ENCODE measurements around the gene HPCAL1.
A peak's percentile ranks its signal among the peaks of the same experiment; 100 is the strongest.

HPCAL1 gene

GRCh38 chr2:10389573-10389972 lies 86.9 kb downstream of the HPCAL1 start:
- no peak overlapping the region for H4K8ac ChIP-seq (ENCODE audit: low read depth, low read length)
- WGBS (ENCODE audit: extremely low coverage, insufficient coverage, insufficient read length), result no CpG with 5 or more reads among the region's 5 CpGs

GRCh38 chr2:10390369-10390801 lies 87.7 kb downstream of the HPCAL1 start:
- H3K79me1 ChIP-seq (ENCODE audit: low read length), result no peaks in the 10 kb centered on the region
- no peak overlapping the region for H3K27ac ChIP-seq (ENCODE audit: low read depth, low read length)
- H2BK5ac ChIP-seq (ENCODE audit: low read depth, low read length, poor library complexity), result no peak overlapping the region
- no peak overlapping the region for H3K4me3 ChIP-seq (ENCODE audit: low read depth, low read length)
- no peak overlapping the region for H2BK12ac ChIP-seq (ENCODE audit: low read length)
- H4K8ac ChIP-seq (ENCODE audit: low read depth, low read length), result no peak overlapping the region
- H3K23ac ChIP-seq (ENCODE audit: low read length), result no peak overlapping the region
- no peak overlapping the region for H2BK120ac ChIP-seq (ENCODE audit: insufficient read depth, low read length, poor library complexity)
- H2AFZ ChIP-seq (ENCODE audit: insufficient read depth, low read length, poor library complexity), result no peak overlapping the region
- H3K14ac ChIP-seq (ENCODE audit: low read length), result no peak overlapping the region
- no peaks in the 10 kb centered on the region for H3K27me3 ChIP-seq (ENCODE audit: insufficient read depth, low read length)
- no peak overlapping the region for H3K4ac ChIP-seq (ENCODE audit: low read depth, low read length)
- peaks cover 7 to 12% of the 10 kb centered on the region in 2 experiments for H3K4me1 ChIP-seq (ENCODE audit: control insufficient read depth in 1 of 2, insufficient read depth in 2 of 2, low read length in 2 of 2)
- no peaks in the 10 kb centered on the region for H3K36me3 ChIP-seq (ENCODE audit: control insufficient read depth in 1 of 2, insufficient read depth in 2 of 2, low read length in 2 of 2)
- no peak overlapping the region for H3K4me2 ChIP-seq (ENCODE audit: low read length)
- H3K79me2 ChIP-seq (ENCODE audit: control insufficient read depth, insufficient read depth, low read length, poor library complexity), result no peaks in the 10 kb centered on the region
- DNase-seq, result peak in 1 of 2 donors; percentile 72
- no peak overlapping the region for H3K18ac ChIP-seq (ENCODE audit: low read length)
- H3K9me3 ChIP-seq (ENCODE audit: insufficient read depth, low read depth, low read length), result no peaks in the 10 kb centered on the region
- no peak overlapping the region for H3K9ac ChIP-seq (ENCODE audit: low read length)
- H4K91ac ChIP-seq (ENCODE audit: low read depth, low read length), result no peak overlapping the region
- H4K12ac ChIP-seq (ENCODE audit: low read depth, low read length), result no peak overlapping the region
- H2AK5ac ChIP-seq (ENCODE audit: low read length), result no peak overlapping the region
- no CpG with 5 or more reads among the region's 6 CpGs for WGBS (ENCODE audit: extremely low coverage, insufficient coverage, insufficient read length)

More at GRCh38 chr2:10389573-10389972, 86.9 kb downstream of the HPCAL1 start:
- no peak overlapping the region for H2AFZ ChIP-seq (ENCODE audit: insufficient read depth, low read length, poor library complexity)
- no peak overlapping the region for H3K14ac ChIP-seq (ENCODE audit: low read length)
- no peak overlapping the region for H3K18ac ChIP-seq (ENCODE audit: low read length)
- no peak overlapping the region for H2BK12ac ChIP-seq (ENCODE audit: low read length)
- H3K9me3 ChIP-seq (ENCODE audit: insufficient read depth, low read depth, low read length), result no peaks in the 10 kb centered on the region
- no peak overlapping the region for H3K27ac ChIP-seq (ENCODE audit: low read depth, low read length)
- H3K4me1 ChIP-seq (ENCODE audit: control insufficient read depth in 1 of 2, insufficient read depth in 2 of 2, low read length in 2 of 2), result peaks cover 7 to 12% of the 10 kb centered on the region in 2 experiments
- no peak overlapping the region for H2BK5ac ChIP-seq (ENCODE audit: low read depth, low read length, poor library complexity)
- H3K27me3 ChIP-seq (ENCODE audit: insufficient read depth, low read length), result no peaks in the 10 kb centered on the region
- H3K79me2 ChIP-seq (ENCODE audit: control insufficient read depth, insufficient read depth, low read length, poor library complexity), result no peaks in the 10 kb centered on the region
- H3K79me1 ChIP-seq (ENCODE audit: low read length), result no peaks in the 10 kb centered on the region
- no peak overlapping the region for H3K4me2 ChIP-seq (ENCODE audit: low read length)
- H3K36me3 ChIP-seq (ENCODE audit: control insufficient read depth in 1 of 2, insufficient read depth in 2 of 2, low read length in 2 of 2), result no peaks in the 10 kb centered on the region
- no peak overlapping the region for H4K91ac ChIP-seq (ENCODE audit: low read depth, low read length)
- no peak overlapping the region for H2AK5ac ChIP-seq (ENCODE audit: low read length)
- H3K23ac ChIP-seq (ENCODE audit: low read length), result no peak overlapping the region
- DNase-seq, result peak in 1 of 2 donors; percentile 59
- no peak overlapping the region for H2BK120ac ChIP-seq (ENCODE audit: insufficient read depth, low read length, poor library complexity)
- H4K12ac ChIP-seq (ENCODE audit: low read depth, low read length), result no peak overlapping the region
- H3K4me3 ChIP-seq (ENCODE audit: low read depth, low read length), result no peak overlapping the region
- H3K4ac ChIP-seq (ENCODE audit: low read depth, low read length), result no peak overlapping the region
- no peak overlapping the region for H3K9ac ChIP-seq (ENCODE audit: low read length)

- H3K4me3 ChIP-seq (ENCODE audit: low read depth, low read length), result no peak overlapping the region
- H4K8ac ChIP-seq (ENCODE audit: low read depth, low read length), result no peak overlapping the region
- DNase-seq, result peak in 1 of 2 donors; percentile 64
- H3K79me2 ChIP-seq (ENCODE audit: control insufficient read depth, insufficient read depth, low read length, poor library complexity), result no peaks in the 10 kb centered on the region
- no peak overlapping the region for H3K4ac ChIP-seq (ENCODE audit: low read depth, low read length)
- no peak overlapping the region for H3K18ac ChIP-seq (ENCODE audit: low read length)
- WGBS (ENCODE audit: extremely low coverage, insufficient coverage, insufficient read length), result no CpG with 5 or more reads among the region's 5 CpGs
- H4K12ac ChIP-seq (ENCODE audit: low read depth, low read length), result no peak overlapping the region
- no peak overlapping the region for H3K9ac ChIP-seq (ENCODE audit: low read length)
- H3K23ac ChIP-seq (ENCODE audit: low read length), result no peak overlapping the region
- no peak overlapping the region for H2AK5ac ChIP-seq (ENCODE audit: low read length)
- H3K36me3 ChIP-seq (ENCODE audit: control insufficient read depth in 1 of 2, insufficient read depth in 2 of 2, low read length in 2 of 2), result no peaks in the 10 kb centered on the region
- H3K4me2 ChIP-seq (ENCODE audit: low read length), result no peak overlapping the region
- H3K14ac ChIP-seq (ENCODE audit: low read length), result no peak overlapping the region
- no peaks in the 10 kb centered on the region for H3K79me1 ChIP-seq (ENCODE audit: low read length)
- H3K27me3 ChIP-seq (ENCODE audit: insufficient read depth, low read length), result no peaks in the 10 kb centered on the region
- no peak overlapping the region for H3K27ac ChIP-seq (ENCODE audit: low read depth, low read length)
- no peak overlapping the region for H2BK120ac ChIP-seq (ENCODE audit: insufficient read depth, low read length, poor library complexity)
- H4K91ac ChIP-seq (ENCODE audit: low read depth, low read length), result no peak overlapping the region
- no peak overlapping the region for H2AFZ ChIP-seq (ENCODE audit: insufficient read depth, low read length, poor library complexity)
- H3K9me3 ChIP-seq (ENCODE audit: insufficient read depth, low read depth, low read length), result no peaks in the 10 kb centered on the region
- no peak overlapping the region for H2BK5ac ChIP-seq (ENCODE audit: low read depth, low read length, poor library complexity)
- H3K4me1 ChIP-seq (ENCODE audit: control insufficient read depth in 1 of 2, insufficient read depth in 2 of 2, low read length in 2 of 2), result peaks cover 7 to 11% of the 10 kb centered on the region in 2 experiments
- no peak overlapping the region for H2BK12ac ChIP-seq (ENCODE audit: low read length)
Observed at GRCh38 chr2:10392100-10392499, 89.4 kb downstream of the HPCAL1 start.

GRCh38 chr2:10392548-10392947 lies 89.8 kb downstream of the HPCAL1 start:
- H2AK5ac ChIP-seq (ENCODE audit: low read length), result no peak overlapping the region
- no peaks in the 10 kb centered on the region for H3K36me3 ChIP-seq (ENCODE audit: control insufficient read depth in 1 of 2, insufficient read depth in 2 of 2, low read length in 2 of 2)
- H3K4me1 ChIP-seq (ENCODE audit: control insufficient read depth in 1 of 2, insufficient read depth in 2 of 2, low read length in 2 of 2), result peaks cover 7 to 11% of the 10 kb centered on the region in 2 experiments
- DNase-seq, result peak in 1 of 2 donors; percentile 59
- H3K14ac ChIP-seq (ENCODE audit: low read length), result no peak overlapping the region
- no peak overlapping the region for H3K4ac ChIP-seq (ENCODE audit: low read depth, low read length)
- no peaks in the 10 kb centered on the region for H3K27me3 ChIP-seq (ENCODE audit: insufficient read depth, low read length)
- H3K18ac ChIP-seq (ENCODE audit: low read length), result no peak overlapping the region
- H2BK5ac ChIP-seq (ENCODE audit: low read depth, low read length, poor library complexity), result no peak overlapping the region
- no peaks in the 10 kb centered on the region for H3K79me1 ChIP-seq (ENCODE audit: low read length)
- no peak overlapping the region for H4K91ac ChIP-seq (ENCODE audit: low read depth, low read length)
- H3K9me3 ChIP-seq (ENCODE audit: insufficient read depth, low read depth, low read length), result no peaks in the 10 kb centered on the region
- no peak overlapping the region for H3K27ac ChIP-seq (ENCODE audit: low read depth, low read length)
- H3K4me2 ChIP-seq (ENCODE audit: low read length), result no peak overlapping the region
- H3K79me2 ChIP-seq (ENCODE audit: control insufficient read depth, insufficient read depth, low read length, poor library complexity), result no peaks in the 10 kb centered on the region
- H4K8ac ChIP-seq (ENCODE audit: low read depth, low read length), result no peak overlapping the region
- H3K4me3 ChIP-seq (ENCODE audit: low read depth, low read length), result no peak overlapping the region
- H2BK120ac ChIP-seq (ENCODE audit: insufficient read depth, low read length, poor library complexity), result no peak overlapping the region
- no peak overlapping the region for H3K9ac ChIP-seq (ENCODE audit: low read length)
- H3K23ac ChIP-seq (ENCODE audit: low read length), result no peak overlapping the region
- WGBS (ENCODE audit: extremely low coverage, insufficient coverage, insufficient read length), result no CpG with 5 or more reads among the region's 6 CpGs
- H2AFZ ChIP-seq (ENCODE audit: insufficient read depth, low read length, poor library complexity), result no peak overlapping the region
- no peak overlapping the region for H2BK12ac ChIP-seq (ENCODE audit: low read length)
- no peak overlapping the region for H4K12ac ChIP-seq (ENCODE audit: low read depth, low read length)
